Tongue (tissue), 2 donors: ENCODE measurements around the gene CXCL12. TPM values are rescaled to one million over a fixed set of nuclear protein-coding genes. Genes with fewer than 3 reads are reported as not detected.

ENCODE experiments used
- DNase-seq: peaks from one replicate; pipeline ENCODE4 v3.0.0-alpha.2; 2015
- total RNA-seq: library from RNA; depleted of rRNA; stranded (reverse); fragments of >200 nt; gene quantifications from one replicate; pipeline ENCODE4 v1.2.3, GENCODE V29; 2014

Gene CXCL12
- total RNA-seq, 1 donor from 2014 or later: 121 TPM

GRCh38 chr10:44362866-44363711 lies 21.8 kb downstream of the CXCL12 start:
- no peak for DNase-seq

DNA sequence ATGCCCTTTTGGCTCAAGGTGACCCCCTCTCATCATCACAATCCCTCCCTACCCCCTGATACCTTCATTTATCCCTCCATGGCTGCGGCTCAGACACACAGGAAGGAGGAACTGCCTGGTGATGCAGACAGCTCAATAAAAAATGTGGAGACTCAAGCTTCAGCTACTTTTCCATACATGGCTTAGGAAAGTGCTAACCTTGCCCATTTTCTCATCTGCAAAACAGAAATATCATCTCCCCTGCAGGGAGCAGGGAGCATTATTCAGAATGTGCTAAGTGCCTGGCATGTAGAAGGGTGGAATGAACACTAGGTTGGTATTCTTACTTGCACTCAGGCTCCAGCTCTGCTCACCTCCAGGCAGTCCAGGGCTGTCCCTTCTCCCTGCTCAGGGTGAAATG lies 23.8 kb downstream of the CXCL12 start:
- no peak for DNase-seq

GRCh38 chr10:44358080-44358771 lies 26.7 kb downstream of the CXCL12 start:
- DNase-seq: no peak

DNA sequence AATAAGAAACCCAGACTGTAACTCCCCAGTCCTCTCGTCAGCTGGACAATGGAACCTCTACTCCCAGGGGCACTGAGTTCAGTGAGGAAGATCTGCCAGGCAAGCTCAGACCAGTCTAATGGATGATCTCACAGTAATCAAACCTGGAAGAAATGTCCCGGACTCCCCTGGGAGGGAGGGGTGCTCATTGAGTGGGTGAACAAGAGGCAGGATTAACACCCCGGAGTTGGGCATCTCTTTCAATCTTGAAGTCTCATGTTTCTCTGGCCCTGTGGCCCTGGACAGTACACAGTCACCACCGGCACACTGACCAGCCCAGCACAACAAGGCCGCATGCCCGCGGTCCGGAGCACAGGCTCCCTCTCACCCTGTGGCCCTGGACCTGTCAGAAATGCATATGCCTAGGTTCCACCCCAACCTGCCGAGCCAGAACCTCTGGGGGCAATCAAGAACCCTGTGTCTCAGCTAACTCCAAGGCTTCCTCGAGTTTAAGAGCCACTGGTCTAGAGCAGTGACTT lies 27.8 kb downstream of the CXCL12 start:
- DNase-seq: no peak

DNA sequence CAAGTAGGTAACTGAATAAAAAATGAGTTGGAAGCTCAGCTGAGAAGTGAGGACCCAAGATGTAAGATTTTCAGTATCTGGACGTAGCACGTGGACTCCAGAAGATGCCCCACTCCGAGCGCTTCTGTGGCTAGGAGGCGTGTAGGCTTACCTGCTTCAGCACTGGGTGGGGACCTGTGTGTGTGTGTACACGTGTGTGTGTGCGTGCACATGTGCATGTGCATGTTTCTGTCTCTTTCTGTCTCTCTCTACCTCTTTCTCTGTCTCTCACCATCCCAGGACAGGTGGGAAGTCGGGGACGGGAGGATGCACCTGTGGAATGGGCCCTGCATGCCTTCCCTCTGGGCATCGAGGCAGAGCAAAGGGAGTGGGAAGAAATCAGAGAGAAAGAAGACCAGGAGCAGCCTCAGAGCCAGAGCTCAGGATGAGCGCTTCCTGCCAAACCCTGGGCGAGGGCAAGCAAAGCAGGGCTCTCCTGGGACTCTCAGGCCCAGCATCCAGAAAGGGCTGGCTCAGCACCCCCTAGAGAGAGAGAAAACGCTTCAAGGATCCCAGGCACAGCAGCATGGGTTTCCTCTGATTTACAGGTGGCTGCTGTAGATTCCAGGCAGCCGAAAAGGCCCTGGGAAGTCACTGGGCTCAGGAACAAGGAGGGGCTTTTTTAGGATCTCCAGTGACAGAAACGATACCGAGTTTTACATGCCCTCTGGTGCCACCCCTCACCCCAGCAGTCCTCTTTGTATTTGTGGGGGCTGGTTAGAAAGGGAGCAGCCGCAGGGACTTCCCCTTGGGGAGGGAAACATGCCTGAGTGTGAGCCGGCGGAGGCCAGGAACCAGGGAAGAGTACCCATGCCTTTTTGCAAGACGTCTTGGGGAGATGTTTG lies 28.5 kb downstream of the CXCL12 start:
- DNase-seq: no peak

DNA sequence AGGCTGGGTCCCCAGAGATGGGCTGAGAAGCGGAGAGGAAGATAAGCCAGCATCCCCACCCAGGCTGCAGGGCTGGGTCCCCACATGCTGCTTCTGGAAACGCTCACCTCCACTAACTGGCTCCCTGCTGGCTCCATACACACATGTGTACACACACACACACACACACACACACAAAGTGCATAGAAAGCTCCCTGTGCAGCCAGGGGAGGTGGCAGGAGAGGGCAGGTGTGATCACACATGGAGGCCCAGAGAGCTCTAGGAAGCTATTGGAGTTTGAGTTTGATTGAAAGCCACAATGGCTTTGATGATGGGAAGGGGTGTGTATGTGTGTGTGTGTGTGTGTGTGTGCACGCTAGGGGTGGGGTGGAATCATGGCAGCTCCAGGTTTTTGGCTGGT lies 29.3 kb downstream of the CXCL12 start:
- DNase-seq: no peak

GRCh38 chr10:44354771-44355170 lies 30.1 kb downstream of the CXCL12 start:
- no peak for DNase-seq

GRCh38 chr10:44353721-44354120 lies 31.2 kb downstream of the CXCL12 start:
- DNase-seq: no peak

DNA sequence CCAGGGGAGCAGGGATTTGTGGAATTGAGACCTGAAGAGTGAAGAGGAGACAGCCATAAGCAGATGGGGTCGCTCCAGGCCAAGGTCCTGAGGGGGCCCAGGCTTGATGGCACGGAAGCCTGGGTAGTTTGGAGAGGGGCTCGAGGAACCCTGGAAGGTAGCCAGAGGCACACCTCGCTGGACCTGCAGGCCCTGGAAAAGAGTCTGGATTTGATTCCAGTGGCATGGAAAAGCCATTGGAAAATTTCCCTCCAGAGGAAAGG lies 31.8 kb downstream of the CXCL12 start:
- DNase-seq: no peak

GRCh38 chr10:44352316-44353127 lies 32.4 kb downstream of the CXCL12 start:
- DNase-seq: peak; percentile 72

- no peak for DNase-seq
Measured at GRCh38 chr10:44348496-44348895, 36.4 kb downstream of the CXCL12 start.

- DNase-seq: no peak
Measured at GRCh38 chr10:44347609-44348400, 37.1 kb downstream of the CXCL12 start.

DNA sequence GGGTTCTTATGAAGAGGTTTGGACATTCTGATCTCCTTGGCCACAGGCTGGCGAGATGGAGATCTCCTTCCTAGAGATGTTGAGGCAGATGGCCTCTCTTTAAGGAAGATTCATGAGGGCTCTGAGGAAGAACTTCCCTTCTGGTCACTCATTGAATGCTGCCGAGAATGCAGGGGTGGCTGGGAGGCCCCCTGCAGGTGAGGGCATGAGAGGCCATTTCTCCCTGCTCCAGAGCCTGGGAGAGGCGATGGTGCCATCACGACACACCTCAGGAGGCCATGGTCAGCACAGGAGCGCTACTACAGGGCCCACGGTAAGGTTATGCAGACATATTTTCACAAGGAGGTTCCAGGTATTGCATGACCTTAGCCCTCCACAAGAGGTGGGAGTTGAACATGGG lies 40.2 kb downstream of the CXCL12 start:
- no peak for DNase-seq

DNA sequence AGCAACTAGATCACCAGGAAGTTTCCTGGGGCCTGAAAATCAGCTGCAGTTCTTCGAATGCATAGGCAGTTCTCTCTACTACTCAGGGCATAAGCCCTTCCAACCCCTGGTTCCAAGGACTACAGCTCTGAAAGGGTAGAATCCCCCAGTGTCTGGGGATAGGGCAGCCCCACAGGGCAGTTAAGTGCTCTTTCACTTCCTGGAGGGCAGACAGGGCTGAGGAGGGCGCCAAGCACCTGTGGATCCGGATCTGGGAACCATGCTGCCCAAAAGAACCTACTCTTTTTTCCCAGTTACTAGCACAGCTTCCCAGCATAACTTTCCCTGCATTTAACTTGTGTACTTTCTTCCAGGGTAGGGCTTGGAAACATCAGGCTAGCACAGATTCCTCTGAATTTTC lies 41.1 kb downstream of the CXCL12 start:
- DNase-seq: no peak

DNA sequence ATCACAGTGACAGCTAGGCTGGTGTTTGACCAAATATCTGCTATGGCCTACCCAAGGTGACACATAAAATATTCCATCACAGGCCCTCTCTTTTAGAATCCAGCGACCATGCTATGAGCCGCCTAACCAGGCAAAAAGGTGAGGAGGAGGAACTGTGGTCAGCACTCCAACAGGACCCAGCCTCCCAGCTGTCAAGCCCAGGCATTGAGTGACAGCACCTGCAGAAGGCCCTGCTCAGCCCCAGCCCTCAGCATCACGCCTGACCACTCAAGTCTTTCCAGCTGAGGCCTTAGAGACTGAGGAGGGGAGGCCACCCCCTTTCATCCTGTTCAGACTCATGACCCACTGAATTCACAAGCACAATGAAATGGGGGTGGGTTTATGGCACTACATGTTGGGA lies 43.0 kb downstream of the CXCL12 start:
- no peak for DNase-seq

DNA sequence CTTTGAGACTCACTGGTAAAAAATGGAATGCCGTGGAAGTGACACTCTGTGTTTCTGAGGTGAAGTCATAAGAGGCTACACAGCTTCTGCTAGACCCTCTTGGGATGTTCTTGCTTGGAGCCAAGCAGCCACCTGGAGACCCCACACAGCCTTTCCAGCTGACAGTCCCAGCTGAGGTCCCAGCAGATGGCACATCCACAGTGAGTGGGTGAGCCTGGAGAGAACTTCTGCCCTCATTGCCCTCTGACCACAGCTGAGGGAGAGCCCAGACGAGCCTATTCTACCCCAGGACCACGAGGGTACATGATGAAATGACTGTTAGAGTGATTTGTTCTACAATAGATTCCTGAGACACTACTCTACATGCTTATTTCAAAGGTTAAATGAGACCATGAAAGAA lies 44.3 kb downstream of the CXCL12 start:
- DNase-seq: no peak

- no peak for DNase-seq
Measured at GRCh38 chr10:44339218-44339617, 45.7 kb downstream of the CXCL12 start.

- DNase-seq: no peak
Measured at GRCh38 chr10:44337081-44337480, 47.8 kb downstream of the CXCL12 start.

- peak; percentile 37 for DNase-seq
Measured at GRCh38 chr10:44335330-44336021, 49.4 kb downstream of the CXCL12 start.

GRCh38 chr10:44334621-44335184 lies 50.2 kb downstream of the CXCL12 start:
- DNase-seq: peak; percentile 66
